LNCAP (cell line): ENCODE results near the gene NFE2L3.

Source experiments
- TF ChIP-seq, protein P1 (sequence below): fragments of 450-650 bp; IDR thresholded peaks from 2 replicates; pipeline ENCODE4 v1.5.1; 2017; ENCODE audit warnings: mild to moderate bottlenecking

Gene NFE2L3

DNA sequence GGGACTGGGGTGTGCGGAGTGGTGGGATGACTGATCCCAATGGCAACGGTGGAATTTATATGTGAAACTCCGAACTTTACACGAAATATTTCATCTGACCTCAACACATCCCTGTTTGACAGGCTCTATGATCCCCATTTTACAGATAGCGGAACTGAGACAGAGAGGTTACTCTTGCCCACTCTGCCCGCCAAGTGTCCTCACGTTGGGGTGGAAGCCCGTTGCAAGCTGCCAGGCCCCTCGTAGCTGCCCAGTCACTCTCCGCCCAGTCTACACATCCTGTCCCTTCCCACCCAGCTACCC lies 397 bp upstream of the NFE2L3 start:
- TF ChIP-seq, protein P1, sequence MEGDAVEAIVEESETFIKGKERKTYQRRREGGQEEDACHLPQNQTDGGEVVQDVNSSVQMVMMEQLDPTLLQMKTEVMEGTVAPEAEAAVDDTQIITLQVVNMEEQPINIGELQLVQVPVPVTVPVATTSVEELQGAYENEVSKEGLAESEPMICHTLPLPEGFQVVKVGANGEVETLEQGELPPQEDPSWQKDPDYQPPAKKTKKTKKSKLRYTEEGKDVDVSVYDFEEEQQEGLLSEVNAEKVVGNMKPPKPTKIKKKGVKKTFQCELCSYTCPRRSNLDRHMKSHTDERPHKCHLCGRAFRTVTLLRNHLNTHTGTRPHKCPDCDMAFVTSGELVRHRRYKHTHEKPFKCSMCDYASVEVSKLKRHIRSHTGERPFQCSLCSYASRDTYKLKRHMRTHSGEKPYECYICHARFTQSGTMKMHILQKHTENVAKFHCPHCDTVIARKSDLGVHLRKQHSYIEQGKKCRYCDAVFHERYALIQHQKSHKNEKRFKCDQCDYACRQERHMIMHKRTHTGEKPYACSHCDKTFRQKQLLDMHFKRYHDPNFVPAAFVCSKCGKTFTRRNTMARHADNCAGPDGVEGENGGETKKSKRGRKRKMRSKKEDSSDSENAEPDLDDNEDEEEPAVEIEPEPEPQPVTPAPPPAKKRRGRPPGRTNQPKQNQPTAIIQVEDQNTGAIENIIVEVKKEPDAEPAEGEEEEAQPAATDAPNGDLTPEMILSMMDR = no peak

DNA sequence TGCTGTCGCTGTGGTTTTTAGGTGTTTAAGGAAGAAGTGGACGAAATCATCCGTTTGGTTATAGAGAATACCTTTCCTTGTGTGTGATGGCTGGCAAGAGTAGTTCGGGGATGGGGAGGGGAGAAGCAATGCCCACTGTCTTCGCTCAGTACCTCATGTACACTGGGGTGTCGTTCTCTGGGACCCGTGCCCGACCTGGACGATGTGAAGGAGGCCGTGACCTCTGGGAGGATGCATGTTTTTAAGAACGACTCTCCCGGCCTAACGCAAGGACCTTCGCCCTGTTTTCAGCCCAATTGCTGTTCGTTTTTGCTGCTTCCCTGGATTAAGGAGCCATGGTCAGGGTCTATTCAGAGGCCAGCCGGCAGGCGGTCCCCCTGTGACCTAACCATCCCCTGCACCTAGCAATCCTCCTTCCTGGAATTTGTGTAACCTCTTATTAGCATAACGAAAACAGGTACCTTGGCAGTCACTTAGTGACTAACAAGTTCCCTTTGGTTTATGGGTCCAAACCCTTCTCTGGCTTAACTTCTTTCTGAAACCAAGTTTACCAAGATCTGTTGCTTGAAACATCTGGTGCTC lies 1.3 kb downstream of the NFE2L3 start:
- TF ChIP-seq, protein P1 = no peak

DNA sequence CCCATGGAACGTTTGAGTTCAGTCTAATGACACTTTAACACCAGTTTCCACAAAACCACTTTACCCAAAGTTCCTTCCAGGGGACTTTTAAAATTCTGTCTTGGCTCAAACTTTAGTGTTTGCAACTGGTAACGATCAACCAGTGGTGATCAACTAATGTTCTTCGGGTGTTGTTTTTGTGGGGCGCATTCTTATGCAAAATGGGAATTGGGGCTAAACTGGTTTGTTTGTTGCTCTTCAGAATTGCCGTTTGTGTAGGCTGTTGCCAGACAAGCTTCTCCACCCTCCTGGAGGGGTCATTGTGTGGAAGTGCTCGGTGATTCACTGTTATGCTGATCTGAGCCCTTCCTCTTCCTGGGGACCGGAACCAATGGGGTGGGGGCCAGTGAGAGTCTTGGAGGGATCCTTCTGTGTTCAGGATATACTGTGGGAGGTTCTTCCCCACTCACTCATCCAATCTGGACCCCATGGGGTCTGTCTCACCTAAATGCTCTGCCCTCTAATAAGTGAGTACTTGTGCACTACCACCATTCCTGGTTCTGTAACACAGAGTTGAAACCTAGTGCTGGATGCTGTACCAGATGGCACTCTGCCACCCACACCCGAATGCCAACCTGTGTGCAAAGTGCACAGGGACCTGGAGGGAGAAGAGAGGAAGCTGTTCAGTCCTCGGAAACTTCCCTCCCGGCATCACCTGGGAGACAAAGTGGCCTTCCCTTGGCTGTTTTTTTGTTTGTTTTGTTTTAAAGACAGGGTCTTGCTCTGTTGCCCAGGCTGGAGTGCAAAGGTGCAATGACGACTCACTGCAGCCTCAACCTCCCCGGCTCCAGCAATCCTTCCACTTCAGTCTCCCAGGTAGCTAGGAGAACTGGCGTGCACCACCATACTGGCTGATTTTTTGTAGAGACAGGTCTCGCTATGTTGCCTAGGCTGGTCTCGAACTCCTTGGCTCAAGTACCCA lies 2.1 kb downstream of the NFE2L3 start:
- TF ChIP-seq, protein P1 = no peak

DNA sequence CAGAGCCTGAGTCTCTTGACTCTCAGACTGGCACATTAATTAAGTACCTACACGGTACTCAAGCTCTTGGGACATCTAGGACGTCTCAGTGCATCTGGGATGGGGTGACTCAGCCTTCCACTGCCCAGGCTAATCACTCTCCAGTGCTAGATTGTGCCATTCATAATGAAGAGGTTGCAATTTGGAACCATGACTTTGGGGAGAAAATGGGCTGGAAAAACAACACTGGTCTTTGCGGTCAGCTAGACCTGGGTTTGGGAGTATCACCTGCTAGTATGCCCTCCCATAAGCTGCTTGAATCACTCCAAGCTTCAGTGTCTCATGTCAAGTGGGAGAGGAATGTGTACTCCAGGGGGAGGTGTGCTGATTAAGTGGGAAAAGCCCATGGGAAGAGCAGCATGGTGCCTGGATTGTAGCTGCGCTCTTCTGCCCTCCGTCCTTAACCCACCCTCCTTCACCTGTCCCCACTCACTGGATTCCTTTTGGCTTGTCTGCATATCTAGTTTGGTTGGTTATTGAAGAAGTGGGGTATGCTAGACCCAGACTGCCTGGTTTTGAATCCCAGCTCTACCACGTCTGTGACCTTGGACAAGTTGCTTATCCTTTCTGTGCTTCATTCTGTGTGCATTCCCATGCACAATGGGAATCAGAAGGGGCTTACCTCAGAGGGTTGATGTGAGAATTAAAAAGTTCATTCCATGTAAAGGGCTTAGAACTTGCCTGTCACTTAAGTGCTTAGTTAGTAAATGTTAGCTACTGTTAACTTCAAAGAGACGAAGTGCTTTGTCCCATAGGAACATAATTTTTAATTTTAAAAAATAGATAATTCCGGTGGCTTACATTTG lies 3.8 kb downstream of the NFE2L3 start:
- TF ChIP-seq, protein P1 = no peak

DNA sequence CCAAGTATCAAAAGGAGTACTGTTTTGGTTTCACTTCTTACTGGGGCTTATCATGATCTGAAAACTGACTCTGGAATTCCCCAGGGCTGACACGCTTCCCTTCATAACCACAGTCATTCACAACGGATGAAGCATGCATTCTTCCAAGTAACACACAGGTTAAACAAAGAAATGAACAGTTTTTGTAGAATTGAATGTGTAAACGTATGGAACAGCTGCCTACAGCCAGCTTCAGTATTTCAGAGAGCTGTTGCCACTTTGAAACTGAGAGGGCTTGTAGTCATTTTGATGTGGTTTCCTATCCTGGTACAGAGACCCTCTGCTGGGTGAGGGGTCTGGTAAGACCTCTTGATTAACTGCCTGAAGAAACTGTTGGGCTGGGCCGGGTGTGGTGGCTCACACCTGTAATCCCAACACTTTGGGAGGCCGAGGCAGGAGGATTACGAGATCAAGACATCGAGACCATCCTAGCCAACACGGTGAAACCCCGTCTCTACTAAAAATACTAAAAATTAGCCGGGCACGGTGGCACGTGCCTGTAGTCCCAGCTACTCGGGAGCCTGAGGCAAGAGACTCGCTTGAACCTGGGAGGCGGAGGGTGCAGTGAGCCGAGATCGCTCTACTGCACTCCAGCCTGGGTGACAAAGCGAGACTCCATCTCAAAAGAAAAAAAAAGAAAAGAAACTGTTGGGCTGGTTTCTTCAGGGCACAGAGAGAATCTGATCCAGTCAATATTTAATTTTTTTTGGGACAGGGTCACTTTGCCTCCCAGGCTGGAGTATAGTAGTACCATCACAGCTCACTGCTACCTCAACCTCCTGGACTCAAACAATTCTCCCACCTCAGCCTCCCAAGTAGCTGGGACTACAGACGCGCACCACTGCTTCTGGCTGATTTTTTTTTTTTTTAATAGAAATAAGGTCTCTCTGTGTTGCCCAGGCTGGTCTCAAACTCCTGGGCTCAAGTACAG lies 4.7 kb downstream of the NFE2L3 start:
- TF ChIP-seq, protein P1 = no peak

DNA sequence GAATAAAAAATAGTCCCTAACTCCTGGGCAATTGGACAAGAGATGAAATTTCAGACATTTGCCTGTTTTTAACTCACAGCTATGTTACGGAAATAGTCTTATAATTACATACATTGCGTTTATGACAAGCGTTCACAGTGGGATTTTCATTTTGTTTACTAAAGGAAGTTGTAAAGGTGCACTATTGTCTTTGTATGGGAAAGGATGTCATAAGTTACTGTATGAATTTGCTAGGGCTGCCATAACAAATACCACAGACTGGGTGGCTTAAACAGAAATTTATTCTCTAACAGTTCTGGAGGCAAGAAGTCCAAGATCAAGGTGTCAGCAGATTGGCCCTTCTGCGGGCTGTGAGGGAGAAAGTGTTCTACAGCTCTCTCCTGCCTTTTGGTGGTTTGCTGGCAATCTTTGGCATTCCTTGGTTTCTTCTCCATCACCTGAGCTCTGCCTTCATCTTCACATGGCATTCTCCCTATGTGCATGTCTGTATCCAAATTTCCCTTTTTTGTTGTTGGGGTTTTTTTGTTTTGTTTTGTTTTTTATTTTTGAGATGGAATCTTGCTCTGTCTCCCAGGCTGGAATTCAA lies 5.6 kb downstream of the NFE2L3 start:
- TF ChIP-seq, protein P1 = no peak
